RWPE2 (cell line): Measurements from ENCODE around the gene ATG7.

Experiments
- ATAC-seq: fragments of 200-7000 bp; cut with Tn5 transposase; 3 replicates; pipeline ENCODE4 v1.9.1; 2021; ENCODE audit warnings: low read depth
- DNase-seq: peaks from one replicate; pipeline ENCODE4 v3.0.0-alpha.2; 2020; ENCODE audit warnings: low spot score
- H3K27ac ChIP-seq: fragments of 450-650 bp; 2 replicates; pipeline ENCODE4 v1.5.1; 2017; ENCODE audit warnings: mild to moderate bottlenecking; ENCODE audit not compliant: poor library complexity, severe bottlenecking
- H3K27me3 ChIP-seq: fragments of 250-450 bp; sonication (Bioruptor Pico); 2 replicates; pipeline ENCODE4 v1.5.1; 2021; ENCODE audit warnings: mild to moderate bottlenecking, moderate library complexity; ENCODE audit not compliant: insufficient read depth, poor library complexity, severe bottlenecking
- H3K36me3 ChIP-seq: fragments of 250-450 bp; sonication (Bioruptor Pico); 2 replicates; pipeline ENCODE4 v1.5.1; 2020; ENCODE audit warnings: low read depth, mild to moderate bottlenecking, moderate library complexity
- H3K4me1 ChIP-seq: fragments of 250-450 bp; sonication (Bioruptor Pico); 2 replicates; pipeline ENCODE4 v1.5.1; 2021; ENCODE audit warnings: mild to moderate bottlenecking, moderate library complexity; ENCODE audit not compliant: insufficient read depth, poor library complexity, severe bottlenecking
- H3K4me3 ChIP-seq: fragments of 250-450 bp; sonication (Bioruptor Pico); 2 replicates; pipeline ENCODE4 v1.5.1; 2021; ENCODE audit warnings: mild to moderate bottlenecking, moderate library complexity; ENCODE audit not compliant: severe bottlenecking
- H3K9me3 ChIP-seq: fragments of 250-450 bp; sonication (Bioruptor Pico); 2 replicates; pipeline ENCODE4 v1.5.1; 2021; ENCODE audit warnings: mild to moderate bottlenecking, moderate library complexity; ENCODE audit not compliant: severe bottlenecking
- TF ChIP-seq, protein P1 (sequence below): fragments of 450-650 bp; IDR thresholded peaks from one replicate; pipeline ENCODE4 v1.5.1; 2017; ENCODE audit warnings: mild to moderate bottlenecking, moderate library complexity; ENCODE audit not compliant: poor library complexity, severe bottlenecking

Gene ATG7

DNA sequence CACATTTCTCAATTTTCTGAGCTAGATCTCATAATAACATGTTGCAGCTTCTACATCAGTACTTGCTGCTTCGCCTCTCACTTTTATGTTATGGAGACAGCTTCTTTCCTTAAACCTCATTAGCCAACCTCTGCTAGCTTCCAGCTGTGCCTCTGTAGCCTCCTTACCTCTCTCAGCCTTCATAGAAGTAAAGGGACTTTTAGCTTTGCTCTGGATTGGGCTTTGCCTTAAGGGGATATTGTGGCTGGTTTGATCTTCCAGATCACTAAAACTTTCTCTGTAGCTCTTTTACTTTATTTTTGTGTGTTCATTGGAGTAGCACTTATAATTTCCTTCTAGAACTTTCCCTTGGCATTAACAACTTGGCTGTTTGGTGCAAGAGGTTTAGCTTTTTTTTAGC, 150.1 kb downstream of the ATG7 start:
- H3K9me3 ChIP-seq, result no peaks in the 10 kb centered on the region
- TF ChIP-seq, protein P1, sequence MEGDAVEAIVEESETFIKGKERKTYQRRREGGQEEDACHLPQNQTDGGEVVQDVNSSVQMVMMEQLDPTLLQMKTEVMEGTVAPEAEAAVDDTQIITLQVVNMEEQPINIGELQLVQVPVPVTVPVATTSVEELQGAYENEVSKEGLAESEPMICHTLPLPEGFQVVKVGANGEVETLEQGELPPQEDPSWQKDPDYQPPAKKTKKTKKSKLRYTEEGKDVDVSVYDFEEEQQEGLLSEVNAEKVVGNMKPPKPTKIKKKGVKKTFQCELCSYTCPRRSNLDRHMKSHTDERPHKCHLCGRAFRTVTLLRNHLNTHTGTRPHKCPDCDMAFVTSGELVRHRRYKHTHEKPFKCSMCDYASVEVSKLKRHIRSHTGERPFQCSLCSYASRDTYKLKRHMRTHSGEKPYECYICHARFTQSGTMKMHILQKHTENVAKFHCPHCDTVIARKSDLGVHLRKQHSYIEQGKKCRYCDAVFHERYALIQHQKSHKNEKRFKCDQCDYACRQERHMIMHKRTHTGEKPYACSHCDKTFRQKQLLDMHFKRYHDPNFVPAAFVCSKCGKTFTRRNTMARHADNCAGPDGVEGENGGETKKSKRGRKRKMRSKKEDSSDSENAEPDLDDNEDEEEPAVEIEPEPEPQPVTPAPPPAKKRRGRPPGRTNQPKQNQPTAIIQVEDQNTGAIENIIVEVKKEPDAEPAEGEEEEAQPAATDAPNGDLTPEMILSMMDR, result no peak
- no peaks in the 10 kb centered on the region for H3K27me3 ChIP-seq
- ATAC-seq (no peak), DNase-seq (no peak)
- no peak overlapping the region for H3K27ac ChIP-seq
- 0 out of 2 replicates have a peak, but pooled peaks cover 6% of the 10 kb centered on the region for H3K36me3 ChIP-seq
- H3K4me3 ChIP-seq, result no peak overlapping the region
- no peaks in the 10 kb centered on the region for H3K4me1 ChIP-seq

- no peak for ATAC-seq
- TF ChIP-seq, protein P1, result no peak
- Histone ChIP-seq H3K9me3 (no peaks in the 10 kb centered on the region), H3K4me3 (no peak overlapping the region), H3K4me1 (no peaks in the 10 kb centered on the region), H3K27ac (no peak overlapping the region), H3K36me3 (0 out of 2 replicates have a peak, but pooled peaks cover 6% of the 10 kb centered on the region), H3K27me3 (no peaks in the 10 kb centered on the region)
- DNase-seq, result no peak
Observed at GRCh38 chr3:11423868-11424267, 151.7 kb downstream of the ATG7 start.

DNA sequence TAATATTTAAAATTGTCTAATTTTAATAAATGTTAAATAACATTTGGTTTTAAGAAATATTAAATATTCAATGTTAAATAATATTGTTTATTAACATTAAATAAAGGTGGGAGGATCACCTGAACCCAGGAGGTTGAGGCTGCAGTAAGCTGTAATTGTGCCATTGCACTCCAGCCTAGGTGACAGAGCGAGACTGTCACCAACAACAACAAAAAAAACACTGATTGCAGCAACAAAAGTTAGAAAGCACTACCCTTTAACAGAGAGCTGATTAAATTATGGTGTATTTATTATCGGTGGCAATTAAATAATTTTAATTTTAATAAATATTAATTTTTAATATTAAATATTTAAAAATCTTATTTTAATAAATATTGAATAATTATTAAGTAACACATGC, 152.1 kb downstream of the ATG7 start:
- DNase-seq (no peak), ATAC-seq (no peak)
- Histone ChIP-seq H3K4me1 (no peaks in the 10 kb centered on the region), H3K27me3 (no peaks in the 10 kb centered on the region), H3K27ac (no peak overlapping the region), H3K9me3 (no peaks in the 10 kb centered on the region), H3K36me3 (0 out of 2 replicates have a peak, but pooled peaks cover 6% of the 10 kb centered on the region), H3K4me3 (no peak overlapping the region)
- TF ChIP-seq, protein P1, result no peak

DNA sequence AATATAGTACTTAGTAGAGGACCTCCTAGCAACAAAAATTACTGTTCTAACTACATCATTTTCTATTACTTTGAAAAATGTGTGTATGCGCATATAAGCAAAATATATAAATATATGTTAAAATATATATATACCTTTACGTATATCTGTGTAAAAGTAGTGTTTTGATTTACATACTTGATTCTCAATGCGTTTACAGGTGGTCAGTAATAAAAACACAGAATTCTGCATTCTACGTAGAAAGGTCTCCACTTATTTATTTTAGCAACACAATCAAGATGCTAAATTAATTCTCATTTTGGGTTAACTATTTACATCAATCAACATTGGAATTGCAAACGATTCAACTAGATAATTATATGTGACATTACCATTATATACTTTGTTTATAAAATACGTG, 158.0 kb downstream of the ATG7 start:
- DNase-seq (no peak), ATAC-seq (no peak)
- Histone ChIP-seq H3K9me3 (no peaks in the 10 kb centered on the region), H3K27me3 (no peaks in the 10 kb centered on the region), H3K36me3 (0 out of 2 replicates have a peak, but pooled peaks cover 6% of the 10 kb centered on the region), H3K4me1 (no peaks in the 10 kb centered on the region), H3K4me3 (no peak overlapping the region), H3K27ac (no peak overlapping the region)
- TF ChIP-seq, protein P1, result no peak

DNA sequence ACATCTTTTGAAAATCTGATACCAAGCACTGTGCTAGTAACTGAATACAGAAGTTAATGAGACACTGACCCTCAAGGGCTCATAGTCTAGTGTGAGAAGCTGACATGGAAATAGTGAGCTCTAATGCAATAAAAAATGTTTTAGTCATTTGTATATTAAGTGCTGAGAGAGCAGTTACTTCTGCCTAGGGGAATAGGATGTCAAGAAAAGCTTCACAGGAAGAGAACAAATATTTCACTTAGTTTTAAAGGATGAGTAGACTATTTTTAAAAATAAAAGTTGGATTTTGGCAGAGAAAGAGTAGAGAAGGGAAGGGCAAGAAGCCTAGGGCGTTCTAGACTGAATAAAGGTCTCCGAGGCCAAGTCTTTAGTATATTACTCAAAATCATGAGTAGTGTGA, 158.4 kb downstream of the ATG7 start:
- Histone ChIP-seq H3K27ac (no peak overlapping the region), H3K4me1 (no peaks in the 10 kb centered on the region), H3K27me3 (no peaks in the 10 kb centered on the region), H3K9me3 (no peaks in the 10 kb centered on the region), H3K4me3 (no peak overlapping the region), H3K36me3 (0 out of 2 replicates have a peak, but pooled peaks cover 6% of the 10 kb centered on the region)
- no peak for DNase-seq
- TF ChIP-seq, protein P1, result no peak
- no peak for ATAC-seq
